Measurements from ENCODE around the gene AIF1L. TPM values are rescaled to one million over a fixed set of nuclear protein-coding genes. Genes with fewer than 3 reads are reported as not detected.
"Not testable (repeated sequence)": the region's sequence is repeated elsewhere in the genome, so short reads cannot be mapped to it uniquely, and the experiment has no call there.

Gene AIF1L
- total RNA-seq, 2 experiments from 2014 or later = not detected

DNA sequence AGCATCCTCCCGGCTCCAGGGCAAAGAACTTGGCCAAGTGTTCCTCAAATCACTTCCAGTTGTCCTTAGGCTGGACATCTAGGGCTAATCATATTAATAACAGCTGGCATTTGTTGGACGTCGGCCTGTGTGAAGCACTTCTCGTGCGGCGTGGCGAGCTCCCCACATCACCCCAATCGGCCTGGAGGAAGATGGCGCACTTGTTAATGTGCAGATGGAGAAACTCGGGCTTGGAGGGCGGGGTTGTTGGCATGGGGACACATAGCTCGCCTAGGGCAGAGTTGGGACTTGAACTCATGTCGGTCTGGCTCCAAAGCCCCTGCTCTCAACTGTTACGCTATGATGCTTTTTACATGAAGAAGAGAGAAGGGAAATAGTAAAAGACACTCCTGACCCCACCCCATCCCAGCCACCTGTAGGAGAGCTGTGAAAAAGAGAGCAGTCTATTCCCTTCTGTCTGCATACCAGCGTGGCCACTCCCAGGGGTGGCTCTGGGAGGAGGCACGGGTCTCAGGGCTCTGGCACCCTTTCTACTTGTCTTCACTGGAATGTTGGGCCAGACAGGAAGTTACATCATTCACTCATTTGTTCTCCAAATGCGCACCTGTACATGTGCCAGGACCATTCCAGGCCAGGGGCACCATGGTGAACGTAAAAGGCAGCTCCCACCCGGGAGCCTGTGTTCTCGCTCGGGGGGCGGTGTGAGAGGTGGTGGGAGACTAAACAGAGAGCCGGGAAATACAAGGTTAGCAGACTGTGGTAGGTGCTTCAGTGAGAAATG lies 16.2 kb downstream of the AIF1L start:
- Mint-ChIP-seq H3K36me3 (ENCODE audit: low read depth) (no peaks in the 10 kb centered on the region), H3K4me3 (no peak overlapping the region), H3K9me3 (no peaks in the 10 kb centered on the region), H3K4me1 (ENCODE audit: low read depth) (no peaks in the 10 kb centered on the region), H3K27ac (no peak overlapping the region), H3K27me3 (peaks cover 7% of the 10 kb centered on the region)
- intact Hi-C loops (cut with DNase I, micrococcal nuclease) = no loop called here
- ATAC-seq (ENCODE audit: poor library complexity) = no peak
- Histone ChIP-seq H3K4me3 (ENCODE audit: low read length) (no peak overlapping the region), H3K27me3 (ENCODE audit: control insufficient read depth in 1 of 2, insufficient read depth in 2 of 2, low read length in 2 of 2) (peaks cover 2 to 5% of the 10 kb centered on the region in 2 experiments), H3K9me3 (ENCODE audit: control insufficient read depth in 1 of 2, insufficient read depth in 1 of 2, low read length in 2 of 2) (no peaks in the 10 kb centered on the region), H3K36me3 (ENCODE audit: insufficient read depth, low read length) (no peaks in the 10 kb centered on the region), H3K27ac (ENCODE audit: low read depth in 1 of 2, low read length in 2 of 2) (no peak overlapping the region), H3K4me1 (ENCODE audit: insufficient read depth, low read length) (no peaks in the 10 kb centered on the region)
- ChIA-PET POLR2A (no interaction called here), CTCF (no interaction called here)
- TF ChIP-seq, protein P1, sequence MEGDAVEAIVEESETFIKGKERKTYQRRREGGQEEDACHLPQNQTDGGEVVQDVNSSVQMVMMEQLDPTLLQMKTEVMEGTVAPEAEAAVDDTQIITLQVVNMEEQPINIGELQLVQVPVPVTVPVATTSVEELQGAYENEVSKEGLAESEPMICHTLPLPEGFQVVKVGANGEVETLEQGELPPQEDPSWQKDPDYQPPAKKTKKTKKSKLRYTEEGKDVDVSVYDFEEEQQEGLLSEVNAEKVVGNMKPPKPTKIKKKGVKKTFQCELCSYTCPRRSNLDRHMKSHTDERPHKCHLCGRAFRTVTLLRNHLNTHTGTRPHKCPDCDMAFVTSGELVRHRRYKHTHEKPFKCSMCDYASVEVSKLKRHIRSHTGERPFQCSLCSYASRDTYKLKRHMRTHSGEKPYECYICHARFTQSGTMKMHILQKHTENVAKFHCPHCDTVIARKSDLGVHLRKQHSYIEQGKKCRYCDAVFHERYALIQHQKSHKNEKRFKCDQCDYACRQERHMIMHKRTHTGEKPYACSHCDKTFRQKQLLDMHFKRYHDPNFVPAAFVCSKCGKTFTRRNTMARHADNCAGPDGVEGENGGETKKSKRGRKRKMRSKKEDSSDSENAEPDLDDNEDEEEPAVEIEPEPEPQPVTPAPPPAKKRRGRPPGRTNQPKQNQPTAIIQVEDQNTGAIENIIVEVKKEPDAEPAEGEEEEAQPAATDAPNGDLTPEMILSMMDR (IDR thresholded peaks at IDR 0.05) = no peak
- DNase-seq = no peak

DNA sequence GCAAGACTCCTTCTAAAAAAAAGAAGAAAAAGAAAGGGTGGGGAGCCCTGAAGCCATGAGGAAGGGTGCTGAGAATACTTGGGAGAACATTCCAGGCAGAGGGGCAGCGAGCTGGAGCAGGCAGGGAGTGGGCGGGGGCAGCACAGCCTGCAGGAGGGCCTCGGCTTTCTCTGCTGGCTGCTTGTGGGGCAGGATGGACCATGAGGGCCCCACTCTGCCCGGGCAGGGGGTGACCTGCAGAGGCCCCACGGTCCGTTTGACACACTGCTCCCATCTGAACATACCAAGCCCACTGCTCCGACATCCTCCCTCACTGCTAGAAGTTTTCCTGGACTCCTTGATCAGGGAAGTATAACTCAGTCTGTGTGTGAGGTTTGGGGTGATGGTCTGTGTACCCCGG lies 17.3 kb downstream of the AIF1L start:
- H3K4me1 Mint-ChIP-seq (ENCODE audit: low read depth) = no peaks in the 10 kb centered on the region
- POLR2A ChIA-PET = no interaction called here
- CTCF ChIA-PET = no interaction called here
- Histone ChIP-seq H3K36me3 (ENCODE audit: insufficient read depth, low read length) (no peaks in the 10 kb centered on the region), H3K4me3 (ENCODE audit: low read length) (no peak overlapping the region), H3K9me3 (ENCODE audit: control insufficient read depth in 1 of 2, insufficient read depth in 1 of 2, low read length in 2 of 2) (no peaks in the 10 kb centered on the region), H3K27ac (ENCODE audit: low read depth in 1 of 2, low read length in 2 of 2) (no peak overlapping the region), H3K4me1 (ENCODE audit: insufficient read depth, low read length) (no peaks in the 10 kb centered on the region), H3K27me3 (ENCODE audit: control insufficient read depth in 1 of 2, insufficient read depth in 2 of 2, low read length in 2 of 2) (peaks cover 2 to 5% of the 10 kb centered on the region in 2 experiments)
- H3K27ac Mint-ChIP-seq = no peak overlapping the region
- H3K27me3 Mint-ChIP-seq = peaks cover 7% of the 10 kb centered on the region
- no peak for DNase-seq
- no peak overlapping the region for H3K4me3 Mint-ChIP-seq
- no peak for ATAC-seq (ENCODE audit: poor library complexity)
- no peaks in the 10 kb centered on the region for H3K36me3 Mint-ChIP-seq (ENCODE audit: low read depth)
- TF ChIP-seq, protein P1 (IDR thresholded peaks at IDR 0.05) = no peak
- intact Hi-C loops (cut with DNase I, micrococcal nuclease) = no loop called here
- no peaks in the 10 kb centered on the region for H3K9me3 Mint-ChIP-seq

DNA sequence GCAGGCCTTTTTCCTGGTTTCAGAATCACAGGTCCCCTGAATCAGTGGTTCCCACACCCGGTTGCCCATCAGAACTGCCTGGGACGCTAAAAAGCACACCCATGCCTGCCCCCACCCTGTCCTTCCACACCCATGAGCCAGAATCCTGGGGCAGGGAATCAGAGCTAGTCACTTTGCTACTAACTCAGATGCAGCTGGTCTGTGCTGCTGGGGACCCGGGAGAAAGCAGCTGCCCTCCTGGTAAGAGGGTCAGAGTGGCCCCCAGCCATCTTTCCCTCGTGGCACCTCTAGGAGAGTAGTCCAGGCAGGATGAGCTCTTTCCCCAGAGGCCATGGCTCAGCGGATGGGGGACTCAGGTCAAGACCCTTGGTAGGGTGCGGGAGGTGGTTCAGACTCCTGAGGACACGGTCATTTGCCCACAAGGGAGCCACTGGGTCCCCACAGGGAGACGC lies 17.8 kb downstream of the AIF1L start:
- CTCF ChIA-PET = no interaction called here
- H3K27me3 Mint-ChIP-seq = peaks cover 7% of the 10 kb centered on the region
- H3K4me1 Mint-ChIP-seq (ENCODE audit: low read depth) = no peaks in the 10 kb centered on the region

DNA sequence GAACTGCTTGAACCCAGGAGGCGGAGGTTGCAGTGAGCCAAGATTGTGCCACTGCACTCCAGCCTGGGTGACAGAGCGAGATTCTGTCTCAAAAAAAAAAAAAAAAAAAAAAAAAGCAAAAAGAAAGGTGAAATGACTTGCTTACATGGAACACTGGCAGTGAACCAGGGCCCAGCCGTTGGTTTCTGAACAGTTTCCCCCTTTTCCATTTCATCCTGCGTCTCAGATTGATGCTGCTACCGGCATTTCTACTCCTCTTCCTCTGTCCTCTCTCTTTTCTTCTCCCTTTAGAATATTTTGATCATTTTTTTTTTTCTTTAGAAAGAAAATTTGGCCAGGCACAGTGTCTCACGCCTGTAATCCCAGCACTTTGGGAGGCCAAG lies 19.0 kb downstream of the AIF1L start:
- intact Hi-C loops (cut with DNase I, micrococcal nuclease); DNase-seq; H3K36me3 ChIP-seq (ENCODE audit: insufficient read depth, low read length); H3K4me3 ChIP-seq (ENCODE audit: low read length); H3K27me3 ChIP-seq (ENCODE audit: control insufficient read depth in 1 of 2, insufficient read depth in 2 of 2, low read length in 2 of 2); H3K4me1 ChIP-seq (ENCODE audit: insufficient read depth, low read length); H3K27ac Mint-ChIP-seq; H3K4me1 Mint-ChIP-seq (ENCODE audit: low read depth); H3K9me3 ChIP-seq (ENCODE audit: control insufficient read depth in 1 of 2, insufficient read depth in 1 of 2, low read length in 2 of 2); H3K9me3 Mint-ChIP-seq; CTCF ChIA-PET; H3K27me3 Mint-ChIP-seq; H3K36me3 Mint-ChIP-seq (ENCODE audit: low read depth); H3K27ac ChIP-seq (ENCODE audit: low read depth in 1 of 2, low read length in 2 of 2); H3K4me3 Mint-ChIP-seq; POLR2A ChIA-PET; ATAC-seq (ENCODE audit: poor library complexity): not testable (repeated sequence)

More for the DNA sequence above, 17.8 kb downstream of the AIF1L start:
- H3K27me3 ChIP-seq (ENCODE audit: control insufficient read depth in 1 of 2, insufficient read depth in 2 of 2, low read length in 2 of 2) = peaks cover 2 to 5% of the 10 kb centered on the region in 2 experiments
- no peaks in the 10 kb centered on the region for H3K36me3 ChIP-seq (ENCODE audit: insufficient read depth, low read length)
- POLR2A ChIA-PET = no interaction called here
- Mint-ChIP-seq H3K36me3 (ENCODE audit: low read depth) (no peaks in the 10 kb centered on the region), H3K27ac (no peak overlapping the region), H3K4me3 (no peak overlapping the region), H3K9me3 (no peaks in the 10 kb centered on the region)
- DNase-seq (no peak), ATAC-seq (ENCODE audit: poor library complexity) (no peak)
- no peak overlapping the region for H3K27ac ChIP-seq (ENCODE audit: low read depth in 1 of 2, low read length in 2 of 2)
- intact Hi-C loops (cut with DNase I, micrococcal nuclease) = no loop called here
- H3K9me3 ChIP-seq (ENCODE audit: control insufficient read depth in 1 of 2, insufficient read depth in 1 of 2, low read length in 2 of 2) = no peaks in the 10 kb centered on the region
- H3K4me3 ChIP-seq (ENCODE audit: low read length) = no peak overlapping the region
- H3K4me1 ChIP-seq (ENCODE audit: insufficient read depth, low read length) = no peaks in the 10 kb centered on the region
- TF ChIP-seq, protein P1 (IDR thresholded peaks at IDR 0.05) = no peak

Measured in CD4-positive, alpha-beta T cell (primary cell).